HFFc6 (cell line): Measurements from ENCODE around the gene ST3GAL5. TPM values are rescaled to one million over a fixed set of nuclear protein-coding genes. Genes with fewer than 3 reads are reported as not detected.

Source experiments
- DNase-seq: peaks from one replicate; pipeline ENCODE4 v3.0.0-alpha.2; 2018
- H3K27ac Mint-ChIP-seq: 2 replicates; pipeline ENCODE4 v1.8.0; 2020; ENCODE audit warnings: mild to moderate bottlenecking, mixed read lengths
- H3K27me3 Mint-ChIP-seq: 2 replicates; pipeline ENCODE4 v1.8.0; 2021; ENCODE audit warnings: mild to moderate bottlenecking, moderate library complexity, mixed read lengths; ENCODE audit not compliant: insufficient read depth
- H3K36me3 Mint-ChIP-seq: 2 replicates; pipeline ENCODE4 v1.8.0; 2021; ENCODE audit warnings: low read depth, mixed read lengths
- H3K4me1 Mint-ChIP-seq: 2 replicates; pipeline ENCODE4 v1.8.0; 2020; ENCODE audit warnings: low read depth, mixed read lengths
- H3K4me3 Mint-ChIP-seq: 2 replicates; pipeline ENCODE4 v1.8.0; 2020; ENCODE audit warnings: mild to moderate bottlenecking, moderate library complexity, mixed read lengths
- H3K9me3 Mint-ChIP-seq: 2 replicates; pipeline ENCODE4 v1.8.0; 2020; ENCODE audit warnings: mild to moderate bottlenecking, mixed read lengths
- CTCF ChIP-seq: fragments of 200-600 bp; sonication (generic); IDR thresholded peaks from 2 replicates; pipeline ENCODE4 v1.5.0; 2021; ENCODE audit warnings: antibody characterized with exemption, mild to moderate bottlenecking
- total RNA-seq, 6 experiments: library from RNA; stranded (reverse); fragmentation: NEBNext Ultra II Directional; extraction: Animal tissue kit (Norgen Biotek cat#: 25700); gene quantifications; 2 replicates in 1 of 6; 3 replicates in 5 of 6; pipeline ENCODE4 v1.2.3, GENCODE V29; 2021

Gene ST3GAL5
- total RNA-seq, 6 experiments from 2014 or later = 12.7 to 17.4 (median 15.2) TPM

GRCh38 chr2:85796046-85796340, 92.8 kb downstream of the ST3GAL5 start:
- H3K36me3 Mint-ChIP-seq = peaks cover 10% of the 10 kb centered on the region; the same call in 1 of the 2 replicates
- no peak for DNase-seq
- peaks cover 59% of the 10 kb centered on the region for H3K4me1 Mint-ChIP-seq
- H3K27me3 Mint-ChIP-seq = peaks cover 9% of the 10 kb centered on the region
- H3K27ac Mint-ChIP-seq = no peak overlapping the region
- no peaks in the 10 kb centered on the region for H3K9me3 Mint-ChIP-seq
- TF ChIP-seq CTCF = no peak
- no peak overlapping the region for H3K4me3 Mint-ChIP-seq

GRCh38 chr2:85795331-85796045, 93.3 kb downstream of the ST3GAL5 start:
- no peak overlapping the region for H3K4me3 Mint-ChIP-seq
- H3K27me3 Mint-ChIP-seq = peaks cover 11% of the 10 kb centered on the region
- H3K9me3 Mint-ChIP-seq = no peaks in the 10 kb centered on the region
- no peak for TF ChIP-seq CTCF
- H3K4me1 Mint-ChIP-seq = peaks cover 63% of the 10 kb centered on the region
- H3K27ac Mint-ChIP-seq = no peak overlapping the region
- DNase-seq = no peak
- peaks cover 5% of the 10 kb centered on the region; the same call in 1 of the 2 replicates for H3K36me3 Mint-ChIP-seq

GRCh38 chr2:85794491-85795121, 94.2 kb downstream of the ST3GAL5 start:
- Mint-ChIP-seq H3K4me1 (peaks cover 63% of the 10 kb centered on the region), H3K27ac (no peak overlapping the region), H3K27me3 (peaks cover 11% of the 10 kb centered on the region), H3K36me3 (peaks cover 12% of the 10 kb centered on the region), H3K4me3 (no peak overlapping the region), H3K9me3 (no peaks in the 10 kb centered on the region)
- TF ChIP-seq CTCF = no peak
- DNase-seq = no peak

GRCh38 chr2:85794038-85794441, 94.8 kb downstream of the ST3GAL5 start:
- no peaks in the 10 kb centered on the region for H3K9me3 Mint-ChIP-seq
- no peak for TF ChIP-seq CTCF
- peaks cover 64% of the 10 kb centered on the region for H3K4me1 Mint-ChIP-seq
- no peak overlapping the region for H3K4me3 Mint-ChIP-seq
- peaks cover 13% of the 10 kb centered on the region for H3K36me3 Mint-ChIP-seq
- DNase-seq = no peak
- no peak overlapping the region for H3K27ac Mint-ChIP-seq
- H3K27me3 Mint-ChIP-seq = peaks cover 11% of the 10 kb centered on the region

GRCh38 chr2:85793584-85793983, 95.2 kb downstream of the ST3GAL5 start:
- Mint-ChIP-seq H3K36me3 (peaks cover 13% of the 10 kb centered on the region), H3K4me3 (no peak overlapping the region), H3K27ac (no peak overlapping the region), H3K27me3 (peaks cover 11% of the 10 kb centered on the region), H3K9me3 (no peaks in the 10 kb centered on the region), H3K4me1 (peaks cover 69% of the 10 kb centered on the region)
- TF ChIP-seq CTCF = no peak
- no peak for DNase-seq
